Activated T-helper 1 cell treated with anti-CD3 and anti-CD28 coated beads, Interleukin-12 subunit alpha, Interleukin-12 subunit beta, Interleukin-2, Interleukin-4 antibody, amounts not matched to agents 30 ng/mL and 10 ng/mL and 1 ng/mL, durations not matched to agents 14 hours and 24 hours and 36 hours (primary cell): ENCODE data around the gene LINC00632. TPM values are rescaled to one million over a fixed set of nuclear protein-coding genes. Genes with fewer than 3 reads are reported as not detected.

Source experiments
- DNase-seq: peaks from one replicate; pipeline ENCODE4 v3.0.0; 2021; ENCODE audit warnings: low spot score
- H3K27ac Mint-ChIP-seq: one replicate; pipeline ENCODE4 v1.8.0; 2021; ENCODE audit warnings: mild to moderate bottlenecking, mixed read lengths
- H3K27me3 Mint-ChIP-seq: one replicate; pipeline ENCODE4 v1.8.0; 2022; ENCODE audit warnings: mild to moderate bottlenecking, moderate library complexity, mixed read lengths; ENCODE audit not compliant: insufficient read depth
- H3K36me3 Mint-ChIP-seq: one replicate; pipeline ENCODE4 v1.8.0; 2021; ENCODE audit warnings: low read depth, mixed read lengths
- H3K4me1 Mint-ChIP-seq: one replicate; pipeline ENCODE4 v1.8.0; 2021; ENCODE audit warnings: low read depth, mixed read lengths
- H3K4me3 Mint-ChIP-seq: one replicate; pipeline ENCODE4 v1.8.0; 2021; ENCODE audit warnings: mild to moderate bottlenecking, moderate library complexity, mixed read lengths
- H3K9me3 Mint-ChIP-seq: one replicate; pipeline ENCODE4 v1.8.0; 2021; ENCODE audit warnings: mixed read lengths
- intact Hi-C: fragments of 100-400 bp; cut with micrococcal nuclease; formaldehyde crosslinking; loops from one replicate; pipeline ENCODE4 v1.15.1; 2024
- total RNA-seq: library from RNA; stranded (reverse); gene quantifications from 2 replicates; pipeline ENCODE4 v1.2.3, GENCODE V29; 2022

LINC00632 gene
- total RNA-seq, 1 donor from 2014 or later, result 4.1 TPM

GRCh38 chrX:140775211-140775610 is 65.7 kb downstream of the LINC00632 start:
- no peaks in the 10 kb centered on the region for H3K9me3 Mint-ChIP-seq
- no peaks in the 10 kb centered on the region for H3K36me3 Mint-ChIP-seq
- no peak overlapping the region for H3K4me3 Mint-ChIP-seq
- H3K27ac Mint-ChIP-seq, result no peak overlapping the region
- H3K27me3 Mint-ChIP-seq, result no peaks in the 10 kb centered on the region
- H3K4me1 Mint-ChIP-seq, result no peaks in the 10 kb centered on the region
- intact Hi-C loops, result no loop called here
- no peak for DNase-seq

GRCh38 chrX:140776320-140776719 is 66.8 kb downstream of the LINC00632 start:
- Mint-ChIP-seq H3K36me3 (no peaks in the 10 kb centered on the region), H3K27ac (no peak overlapping the region), H3K9me3 (no peaks in the 10 kb centered on the region), H3K27me3 (no peaks in the 10 kb centered on the region), H3K4me3 (no peak overlapping the region), H3K4me1 (no peaks in the 10 kb centered on the region)
- intact Hi-C loops, result no loop called here
- no peak for DNase-seq

DNA sequence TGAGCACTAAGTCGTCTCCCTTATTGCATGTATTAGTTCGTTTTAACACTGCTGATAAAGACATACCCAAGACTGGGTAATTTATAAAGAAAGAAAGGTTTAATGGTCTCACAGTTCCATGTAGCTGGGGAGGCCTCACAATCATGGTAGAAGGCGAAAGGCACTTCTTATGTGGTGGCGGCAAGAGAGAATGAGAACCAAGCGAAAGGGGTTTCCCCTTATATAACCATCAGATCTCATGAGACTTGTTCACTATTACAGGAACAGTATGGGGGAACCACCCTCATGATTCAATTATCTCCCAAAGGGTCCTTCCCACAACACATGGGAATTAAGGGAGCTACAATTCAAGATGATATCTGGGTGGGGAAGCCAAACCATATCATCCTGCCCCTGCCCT is 85.1 kb downstream of the LINC00632 start:
- Mint-ChIP-seq H3K4me3 (no peak overlapping the region), H3K27me3 (no peaks in the 10 kb centered on the region), H3K4me1 (no peaks in the 10 kb centered on the region), H3K36me3 (no peaks in the 10 kb centered on the region), H3K9me3 (no peaks in the 10 kb centered on the region), H3K27ac (no peak overlapping the region)
- intact Hi-C loops, result no loop called here
- no peak for DNase-seq

DNA sequence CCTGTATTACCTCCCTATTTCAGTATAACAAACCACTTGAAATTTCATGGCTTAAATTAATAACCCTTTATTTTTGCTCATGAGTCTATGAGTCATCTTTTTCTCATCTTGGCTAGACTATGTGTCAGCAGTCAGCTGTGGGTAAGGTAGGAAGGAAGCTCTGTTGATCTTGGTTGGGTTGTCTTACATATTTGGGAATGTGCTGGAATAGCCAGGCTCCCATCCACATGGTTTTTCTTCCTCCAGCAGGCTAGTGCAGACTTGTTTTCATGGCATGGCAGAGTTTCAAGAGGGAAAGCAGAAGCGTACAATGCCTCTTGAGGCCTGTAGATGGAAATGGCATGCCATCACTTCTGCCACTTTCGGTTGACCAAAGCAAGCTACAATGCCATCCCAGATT is 89.7 kb downstream of the LINC00632 start:
- Mint-ChIP-seq H3K36me3 (no peaks in the 10 kb centered on the region), H3K27me3 (no peaks in the 10 kb centered on the region), H3K4me3 (no peak overlapping the region), H3K4me1 (no peaks in the 10 kb centered on the region), H3K9me3 (no peaks in the 10 kb centered on the region), H3K27ac (no peak overlapping the region)
- intact Hi-C loops, result no loop called here
- no peak for DNase-seq

GRCh38 chrX:140804292-140804691 is 94.7 kb downstream of the LINC00632 start:
- H3K27ac Mint-ChIP-seq, result no peak overlapping the region
- no peaks in the 10 kb centered on the region for H3K4me1 Mint-ChIP-seq
- intact Hi-C loops, result no loop called here
- H3K9me3 Mint-ChIP-seq, result peaks cover 5% of the 10 kb centered on the region
- H3K36me3 Mint-ChIP-seq, result no peaks in the 10 kb centered on the region
- H3K4me3 Mint-ChIP-seq, result no peak overlapping the region
- H3K27me3 Mint-ChIP-seq, result no peaks in the 10 kb centered on the region
- DNase-seq, result no peak

GRCh38 chrX:140815868-140816267 is 106.3 kb downstream of the LINC00632 start:
- intact Hi-C loops, result loop anchor here (5.0 kb wide), 1 partner anchor 461 kb away; no protein-coding TSS in a partner anchor
- DNase-seq, result no peak
- Mint-ChIP-seq H3K36me3 (peaks cover 2% of the 10 kb centered on the region), H3K27me3 (no peaks in the 10 kb centered on the region), H3K4me1 (no peaks in the 10 kb centered on the region), H3K27ac (no peak overlapping the region), H3K4me3 (no peak overlapping the region), H3K9me3 (peaks cover 20% of the 10 kb centered on the region)

DNA sequence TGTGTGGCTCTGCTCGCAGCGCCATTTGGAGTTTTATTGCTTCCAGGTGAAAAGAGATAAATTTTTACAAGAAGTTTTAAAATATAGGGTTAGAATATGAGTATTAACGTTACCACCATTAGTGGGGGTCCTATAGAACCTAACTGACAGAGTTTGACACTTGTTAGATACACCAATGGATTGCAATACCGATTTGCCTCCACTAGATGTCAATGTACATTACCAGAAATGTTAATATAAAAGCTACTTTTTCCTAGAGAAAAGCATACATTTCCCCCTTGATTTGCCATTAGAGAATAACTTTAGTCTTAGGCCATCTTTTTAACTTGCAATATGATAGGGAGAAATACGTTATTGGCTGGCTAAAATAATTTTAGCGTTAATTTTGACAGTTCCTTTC is 108.4 kb downstream of the LINC00632 start:
- intact Hi-C loops, result loop anchor here (5.0 kb wide), 1 partner anchor 459 kb away; no protein-coding TSS in a partner anchor
- no peak overlapping the region for H3K27ac Mint-ChIP-seq
- peaks cover under 1% of the 10 kb centered on the region for H3K9me3 Mint-ChIP-seq
- no peak for DNase-seq
- peaks cover 2% of the 10 kb centered on the region for H3K36me3 Mint-ChIP-seq
- H3K27me3 Mint-ChIP-seq, result no peaks in the 10 kb centered on the region
- H3K4me1 Mint-ChIP-seq, result peaks cover 8% of the 10 kb centered on the region
- no peak overlapping the region for H3K4me3 Mint-ChIP-seq

DNA sequence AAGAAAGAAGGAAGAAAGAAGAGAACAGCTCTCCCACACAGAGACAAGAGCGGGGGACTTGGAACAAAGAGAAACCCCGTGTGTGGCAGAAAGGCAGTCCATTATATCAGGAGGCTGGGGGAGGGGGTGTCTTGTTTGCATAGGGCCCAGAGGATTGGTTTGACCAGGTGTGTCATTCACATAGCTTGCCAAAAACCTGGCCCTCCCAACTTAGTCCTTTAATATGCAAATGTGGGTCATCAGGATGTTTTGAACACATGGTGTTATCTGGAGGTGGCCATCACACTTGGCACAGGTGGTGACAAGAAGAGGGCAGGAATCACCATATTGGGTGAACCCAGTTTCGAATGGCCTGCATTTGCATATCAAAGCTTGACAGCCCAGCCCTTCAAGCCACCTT is 111.7 kb downstream of the LINC00632 start:
- H3K9me3 Mint-ChIP-seq, result no peaks in the 10 kb centered on the region

DNA sequence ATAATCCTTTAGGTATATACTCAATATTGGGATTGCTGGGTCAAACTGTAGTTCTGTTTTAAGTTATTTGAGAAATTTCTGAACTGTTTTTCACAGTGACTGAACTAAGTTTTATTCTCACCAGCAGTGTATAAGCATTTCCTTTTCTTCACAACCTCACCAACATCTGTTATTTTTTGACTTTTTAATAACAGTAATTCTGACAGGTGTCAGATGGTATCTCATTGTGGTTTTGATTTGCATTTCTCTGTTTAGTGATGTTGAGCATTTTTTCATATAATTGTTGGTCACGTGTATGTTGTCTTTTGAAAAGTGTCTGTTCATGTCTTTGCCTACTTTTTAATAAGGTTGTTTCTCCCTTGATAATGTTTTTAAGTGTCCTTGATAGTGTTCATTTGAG is 112.6 kb downstream of the LINC00632 start:
- intact Hi-C loops, result loop anchor here (1.0 kb wide), 1 partner anchor 95 kb away; no protein-coding TSS in a partner anchor
- DNase-seq, result no peak
- H3K9me3 Mint-ChIP-seq, result no peaks in the 10 kb centered on the region
- H3K27me3 Mint-ChIP-seq, result no peaks in the 10 kb centered on the region
- peaks cover 2% of the 10 kb centered on the region for H3K36me3 Mint-ChIP-seq
- peak overlapping the region; percentile 15 for H3K27ac Mint-ChIP-seq
- H3K4me3 Mint-ChIP-seq, result no peak overlapping the region
- peaks cover 10% of the 10 kb centered on the region for H3K4me1 Mint-ChIP-seq

More for the DNA sequence above, 111.7 kb downstream of the LINC00632 start:
- H3K4me1 Mint-ChIP-seq, result peaks cover 10% of the 10 kb centered on the region
- DNase-seq, result no peak
- H3K27ac Mint-ChIP-seq, result no peak overlapping the region
- no peaks in the 10 kb centered on the region for H3K27me3 Mint-ChIP-seq
- H3K36me3 Mint-ChIP-seq, result peaks cover 2% of the 10 kb centered on the region
- no peak overlapping the region for H3K4me3 Mint-ChIP-seq
- intact Hi-C loops, result no loop called here

GRCh38 chrX:140822861-140823260 is 113.3 kb downstream of the LINC00632 start:
- no peak for DNase-seq
- H3K36me3 Mint-ChIP-seq, result peaks cover 2% of the 10 kb centered on the region
- H3K27ac Mint-ChIP-seq, result peak overlapping the region; percentile 33
- H3K27me3 Mint-ChIP-seq, result no peaks in the 10 kb centered on the region
- intact Hi-C loops, result loop anchor here (1.0 kb wide), 1 partner anchor 94 kb away; no protein-coding TSS in a partner anchor
- H3K4me3 Mint-ChIP-seq, result no peak overlapping the region
- H3K9me3 Mint-ChIP-seq, result no peaks in the 10 kb centered on the region
- peaks cover 10% of the 10 kb centered on the region for H3K4me1 Mint-ChIP-seq

GRCh38 chrX:140836874-140837273 is 127.3 kb downstream of the LINC00632 start:
- H3K4me3 Mint-ChIP-seq, result no peak overlapping the region
- no peaks in the 10 kb centered on the region for H3K36me3 Mint-ChIP-seq

More at GRCh38 chrX:140836874-140837273, 127.3 kb downstream of the LINC00632 start:
- DNase-seq, result no peak
- Mint-ChIP-seq H3K27me3 (no peaks in the 10 kb centered on the region), H3K9me3 (no peaks in the 10 kb centered on the region), H3K4me1 (no peaks in the 10 kb centered on the region), H3K27ac (no peak overlapping the region)
- intact Hi-C loops, result no loop called here

Other genes with a start within 250 kb of the LINC00632 start
- not detected in 2 replicates for gene SOX3, start 204.7 kb upstream of the LINC00632 start, total RNA-seq